ENCODE measurements around the gene LRRC25. TPM values are rescaled to one million over a fixed set of nuclear protein-coding genes. Genes with fewer than 3 reads are reported as not detected.

LRRC25 gene
- total and polyA plus RNA-seq, 10 of the 15 experiments (the other 5 are each of a cell fraction or from before 2014, with no cell fraction given) = 0.38 to 2.9 (median 1.2) TPM

- TF ChIP-seq EP300 (IDR thresholded peaks at IDR 0.05; ENCODE audit: borderline replicate concordance in 1 of 2, control insufficient read depth in 1 of 2, low read depth in 2 of 2, low read length in 2 of 2) (peak in 1 of 2 experiments; percentile 36; a peak in 1 of 4 replicates), CEBPB (IDR thresholded peaks at IDR 0.05; ENCODE audit: borderline replicate concordance in 1 of 2, low read depth in 2 of 2, low read length in 2 of 2) (no peak), SUZ12 (IDR thresholded peaks at IDR 0.05; ENCODE audit: unreplicated experiment) (no peak), ASH2L (IDR thresholded peaks at IDR 0.05; ENCODE audit: borderline replicate concordance, low read depth) (no peak), BCLAF1 (IDR thresholded peaks at IDR 0.05) (no peak; the same call in 1 of the 2 replicates), BMI1 (IDR thresholded peaks at IDR 0.05; ENCODE audit: borderline replicate concordance) (no peak), ETV6 (conservative IDR thresholded peaks at IDR 0.05 in 1 of 2, IDR thresholded peaks at IDR 0.05 in 1 of 2; ENCODE audit: borderline replicate concordance in 1 of 2, low read depth in 1 of 2) (no peak), KDM1A (IDR thresholded peaks at IDR 0.05; ENCODE audit: borderline replicate concordance) (no peak), KAT2A (conservative IDR thresholded peaks at IDR 0.05; ENCODE audit: control insufficient read depth, low read depth, low read length) (no peak), ZSCAN29 (IDR thresholded peaks at IDR 0.05) (0 out of 2 replicates have a peak, but pooled peaks have one; percentile 18), USF2 (IDR thresholded peaks at IDR 0.05; ENCODE audit: borderline replicate concordance, low read depth, low read length) (no peak), MTA2 (IDR thresholded peaks at IDR 0.05; ENCODE audit: low read depth) (no peak), POLR2AphosphoS5 (IDR thresholded peaks at IDR 0.05; ENCODE audit: low read length) (no peak), SMAD1 (IDR thresholded peaks at IDR 0.05; ENCODE audit: low read depth, partially characterized antibody) (no peak), SRF (IDR thresholded peaks at IDR 0.05; ENCODE audit: low read depth in 2 of 2, low read length in 2 of 2) (0 out of 4 replicates have a peak, but pooled peaks of 1 of the 2 experiments have one; percentile 8), DPF2 (IDR thresholded peaks at IDR 0.05) (peak; percentile 85), ZNF384 (IDR thresholded peaks at IDR 0.05; ENCODE audit: borderline replicate concordance, low read depth, low read length) (no peak), NFIC (IDR thresholded peaks at IDR 0.05; ENCODE audit: low read depth, low read length) (no peak), NR2F1 (conservative IDR thresholded peaks at IDR 0.05) (peak; percentile 55; the same call in 1 of the 2 replicates), GATAD2B (conservative IDR thresholded peaks at IDR 0.05; ENCODE audit: low read depth) (peak; percentile 79), EED (IDR thresholded peaks at IDR 0.05; ENCODE audit: low read depth) (no peak), ZZZ3 (IDR thresholded peaks at IDR 0.05; ENCODE audit: control insufficient read depth, insufficient read length, low read depth) (no peak), MTA3 (IDR thresholded peaks at IDR 0.05; ENCODE audit: borderline replicate concordance, low read length) (no peak), POU2F2 (IDR thresholded peaks at IDR 0.05; ENCODE audit: borderline replicate concordance, low read depth, low read length) (no peak), SUPT20H (IDR thresholded peaks at IDR 0.05; ENCODE audit: borderline replicate concordance, control insufficient read depth, low read depth, low read length) (no peak), MLLT1 (IDR thresholded peaks at IDR 0.05) (no peak), SIX5 (IDR thresholded peaks at IDR 0.05; ENCODE audit: low read depth, low read length, severe bottlenecking) (no peak)
Measured at GRCh38 chr19:18419195-18419698, 21.8 kb upstream of the LRRC25 start, which contains the start of gene SSBP4 (continued).
